Central memory CD4-positive, alpha-beta T cell (primary cell): ENCODE measurements around the gene ZBP1.

ENCODE experiments used
- DNase-seq: peaks from one replicate; pipeline ENCODE4 v3.0.0; 2022

ZBP1 gene

GRCh38 chr20:57583289-57584257, 36.7 kb downstream of the ZBP1 start:
- DNase-seq = no peak

- DNase-seq = no peak
Measured at GRCh38 chr20:57582432-57583288, 37.6 kb downstream of the ZBP1 start.

- no peak for DNase-seq
Measured at GRCh38 chr20:57582029-57582378, 38.2 kb downstream of the ZBP1 start.

GRCh38 chr20:57581202-57582028, 38.8 kb downstream of the ZBP1 start:
- DNase-seq = no peak

- DNase-seq = no peak
Measured at GRCh38 chr20:57580478-57581201, 39.6 kb downstream of the ZBP1 start.

GRCh38 chr20:57579898-57580447, 40.3 kb downstream of the ZBP1 start:
- no peak for DNase-seq

GRCh38 chr20:57579331-57579897, 40.8 kb downstream of the ZBP1 start:
- no peak for DNase-seq

- DNase-seq = no peak
Measured at GRCh38 chr20:57578476-57579165, 41.6 kb downstream of the ZBP1 start.

- DNase-seq = no peak
Measured at GRCh38 chr20:57577679-57578475, 42.3 kb downstream of the ZBP1 start.

- no peak for DNase-seq
Measured at GRCh38 chr20:57576617-57577550, 43.3 kb downstream of the ZBP1 start.

- no peak for DNase-seq
Measured at GRCh38 chr20:57576002-57576401, 44.2 kb downstream of the ZBP1 start.

GRCh38 chr20:57574954-57575353, 45.3 kb downstream of the ZBP1 start:
- no peak for DNase-seq

GRCh38 chr20:57573894-57574293, 46.3 kb downstream of the ZBP1 start:
- no peak for DNase-seq

- DNase-seq = no peak
Measured at GRCh38 chr20:57573242-57573641, 47.0 kb downstream of the ZBP1 start.

GRCh38 chr20:57571782-57572416, 48.3 kb downstream of the ZBP1 start:
- no peak for DNase-seq

GRCh38 chr20:57570920-57571319, 49.3 kb downstream of the ZBP1 start:
- no peak for DNase-seq

- no peak for DNase-seq
Measured at GRCh38 chr20:57570145-57570850, 49.9 kb downstream of the ZBP1 start.

GRCh38 chr20:57568960-57569359, 51.3 kb downstream of the ZBP1 start:
- DNase-seq = no peak
